Lower leg skin (tissue), 3 donors: ENCODE results near the gene SHC3.

ENCODE experiments used
- CTCF ChIP-seq, 3 donors: fragments of 450-650 bp; IDR thresholded peaks; one replicate each; pipeline ENCODE4 v1.5.1; 2016; ENCODE audit warnings: antibody characterized with exemption in 3 of 3, mild to moderate bottlenecking in 3 of 3, moderate library complexity in 2 of 3
- POLR2A ChIP-seq, 2 donors: fragments of 450-650 bp; IDR thresholded peaks; one replicate each; pipeline ENCODE4 v1.6.1; 2016 to 2017; ENCODE audit warnings: antibody characterized with exemption in 2 of 2, mild to moderate bottlenecking in 1 of 2, moderate library complexity in 1 of 2

GRCh38 chr9:88960632-88961031 lies 218.0 kb downstream of the SHC3 start:
- no peak for TF ChIP-seq CTCF (IDR thresholded peaks at IDR 0.05)
- TF ChIP-seq POLR2A (IDR thresholded peaks at IDR 0.05) = no peak
